Transverse colon (tissue), 4 donors: ENCODE results near the gene DEUP1.

ENCODE experiments used
- EP300 ChIP-seq: sonication (generic); formaldehyde crosslinking; IDR thresholded peaks from one replicate; pipeline ENCODE4 v1.6.1; 2017; ENCODE audit warnings: antibody characterized with exemption, low read depth
- POLR2A ChIP-seq: fragments of 450-650 bp; IDR thresholded peaks from one replicate; pipeline ENCODE4 v1.6.1; 2016; ENCODE audit warnings: antibody characterized with exemption, mild to moderate bottlenecking, moderate library complexity
- POLR2AphosphoS5 ChIP-seq, 3 donors: sonication (generic); formaldehyde crosslinking; IDR thresholded peaks; one replicate each; pipeline ENCODE4 v1.6.1; 2016; ENCODE audit warnings: antibody characterized with exemption in 3 of 3
- TF ChIP-seq, protein P1 (sequence below), 5 experiments: fragments of 200-600 bp in 3 of 5; fragments of 450-650 bp in 2 of 5; sonication (generic) in 3 of 5; IDR thresholded peaks; 1 replicate in 2 of 5; 2 replicates in 3 of 5; pipeline ENCODE4 v1.5.1; 2016 to 2017; ENCODE audit warnings: antibody characterized with exemption in 5 of 5, inconsistent platforms in 3 of 5, mild to moderate bottlenecking in 2 of 5, moderate library complexity in 1 of 5

DNA sequence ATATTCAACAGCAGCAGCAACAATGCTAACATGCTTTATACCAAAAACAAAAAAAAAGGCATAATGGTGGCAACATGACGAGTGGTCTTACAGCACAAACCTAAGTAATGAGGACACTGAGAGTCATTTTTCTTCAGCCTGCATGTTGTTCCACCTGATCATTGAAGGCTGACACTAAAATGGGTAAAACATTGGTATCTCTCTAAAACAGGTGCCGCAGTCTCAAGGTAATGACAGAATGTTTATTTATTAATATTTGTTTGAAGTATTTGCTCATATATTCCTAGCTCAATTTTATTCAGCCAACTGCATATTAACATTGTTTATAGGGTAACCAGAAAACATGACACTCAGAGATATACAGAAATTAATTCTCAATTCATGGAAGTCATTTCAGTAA is 8.3 kb upstream of the DEUP1 start:
- no peak for TF ChIP-seq POLR2A
- TF ChIP-seq, protein P1, sequence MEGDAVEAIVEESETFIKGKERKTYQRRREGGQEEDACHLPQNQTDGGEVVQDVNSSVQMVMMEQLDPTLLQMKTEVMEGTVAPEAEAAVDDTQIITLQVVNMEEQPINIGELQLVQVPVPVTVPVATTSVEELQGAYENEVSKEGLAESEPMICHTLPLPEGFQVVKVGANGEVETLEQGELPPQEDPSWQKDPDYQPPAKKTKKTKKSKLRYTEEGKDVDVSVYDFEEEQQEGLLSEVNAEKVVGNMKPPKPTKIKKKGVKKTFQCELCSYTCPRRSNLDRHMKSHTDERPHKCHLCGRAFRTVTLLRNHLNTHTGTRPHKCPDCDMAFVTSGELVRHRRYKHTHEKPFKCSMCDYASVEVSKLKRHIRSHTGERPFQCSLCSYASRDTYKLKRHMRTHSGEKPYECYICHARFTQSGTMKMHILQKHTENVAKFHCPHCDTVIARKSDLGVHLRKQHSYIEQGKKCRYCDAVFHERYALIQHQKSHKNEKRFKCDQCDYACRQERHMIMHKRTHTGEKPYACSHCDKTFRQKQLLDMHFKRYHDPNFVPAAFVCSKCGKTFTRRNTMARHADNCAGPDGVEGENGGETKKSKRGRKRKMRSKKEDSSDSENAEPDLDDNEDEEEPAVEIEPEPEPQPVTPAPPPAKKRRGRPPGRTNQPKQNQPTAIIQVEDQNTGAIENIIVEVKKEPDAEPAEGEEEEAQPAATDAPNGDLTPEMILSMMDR (IDR thresholded peaks at IDR 0.05): no peak
- TF ChIP-seq EP300: no peak
- no peak for TF ChIP-seq POLR2AphosphoS5 (IDR thresholded peaks at IDR 0.05)
